ENCODE results near the gene FLRT3.

DNA sequence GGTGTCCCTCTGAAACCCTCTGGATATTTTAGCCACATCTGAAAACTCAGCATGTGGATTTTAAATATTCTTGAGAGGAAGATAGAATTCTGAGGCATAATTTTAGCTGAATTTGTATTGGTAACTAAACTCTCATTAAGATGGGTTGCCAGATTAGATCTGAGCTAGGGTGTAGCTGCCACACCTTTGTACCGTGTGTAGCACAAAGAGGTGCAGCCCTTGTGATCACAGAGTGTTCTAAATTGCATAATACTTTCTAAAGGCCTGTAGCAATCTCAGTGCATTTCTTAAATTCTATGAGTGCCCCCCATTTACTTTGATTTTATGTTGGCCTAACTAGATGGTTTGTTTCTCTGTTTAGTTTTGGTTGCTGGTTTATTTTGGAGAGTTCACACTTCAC, 53.0 kb downstream of the FLRT3 start:
- TF ChIP-seq CTCF (IDR thresholded peaks at IDR 0.05) = no peak
- no peak for TF ChIP-seq ZFX (IDR thresholded peaks at IDR 0.05; ENCODE audit: borderline replicate concordance)

All from 22Rv1 (cell line).